HEK293 (cell line): Measurements from ENCODE around the gene SPINT2.
A peak's percentile ranks its signal among the peaks of the same experiment; 100 is the strongest.

Experiments used
- FEZF1 ChIP-seq: fragments of 450-650 bp; formaldehyde crosslinking; IDR thresholded peaks from 2 replicates; pipeline ENCODE4 v1.5.1; 2016; ENCODE audit warnings: missing biosample characterization, missing genetic modification characterization
- GFI1B ChIP-seq: fragments of 450-650 bp; formaldehyde crosslinking; IDR thresholded peaks from 2 replicates; pipeline ENCODE4 v1.5.1; 2016; ENCODE audit warnings: missing biosample characterization, missing genetic modification characterization
- OSR2 ChIP-seq: fragments of 450-650 bp; formaldehyde crosslinking; IDR thresholded peaks from 2 replicates; pipeline ENCODE4 v1.5.1; 2016; ENCODE audit warnings: missing biosample characterization, missing genetic modification characterization
- REPIN1 ChIP-seq: fragments of 450-650 bp; formaldehyde crosslinking; IDR thresholded peaks from 2 replicates; pipeline ENCODE4 v1.5.1; 2017; ENCODE audit warnings: missing biosample characterization, missing genetic modification characterization, low read depth
- SCRT2 ChIP-seq: fragments of 450-650 bp; formaldehyde crosslinking; IDR thresholded peaks from 2 replicates; pipeline ENCODE4 v1.5.1; 2016; ENCODE audit warnings: missing biosample characterization, missing genetic modification characterization
- SP2 ChIP-seq: fragments of 450-650 bp; formaldehyde crosslinking; IDR thresholded peaks from 2 replicates; pipeline ENCODE4 v1.5.1; 2016; ENCODE audit warnings: missing biosample characterization, missing genetic modification characterization
- ZBTB21 ChIP-seq: fragments of 450-650 bp; formaldehyde crosslinking; IDR thresholded peaks from 2 replicates; pipeline ENCODE4 v1.5.1; 2017; ENCODE audit warnings: missing biosample characterization, missing genetic modification characterization
- ZFP69B ChIP-seq: fragments of 450-650 bp; formaldehyde crosslinking; IDR thresholded peaks from 2 replicates; pipeline ENCODE4 v1.5.1; 2016; ENCODE audit warnings: missing biosample characterization, missing genetic modification characterization
- ZNF169 ChIP-seq: fragments of 450-650 bp; formaldehyde crosslinking; IDR thresholded peaks from 2 replicates; pipeline ENCODE4 v1.5.1; 2016; ENCODE audit warnings: missing biosample characterization, missing genetic modification characterization
- ZNF175 ChIP-seq: fragments of 450-650 bp; formaldehyde crosslinking; IDR thresholded peaks from 2 replicates; pipeline ENCODE4 v1.5.1; 2016; ENCODE audit warnings: missing biosample characterization, missing genetic modification characterization
- ZNF2 ChIP-seq: fragments of 450-650 bp; formaldehyde crosslinking; IDR thresholded peaks from 2 replicates; pipeline ENCODE4 v1.5.1; 2016; ENCODE audit warnings: missing biosample characterization, missing genetic modification characterization
- ZNF239 ChIP-seq: fragments of 450-650 bp; formaldehyde crosslinking; IDR thresholded peaks from 2 replicates; pipeline ENCODE4 v1.5.1; 2016; ENCODE audit warnings: missing biosample characterization, missing genetic modification characterization
- ZNF302 ChIP-seq: fragments of 450-650 bp; formaldehyde crosslinking; IDR thresholded peaks from 2 replicates; pipeline ENCODE4 v1.5.1; 2016; ENCODE audit warnings: missing biosample characterization, missing genetic modification characterization, low read depth
- ZNF324 ChIP-seq: fragments of 450-650 bp; formaldehyde crosslinking; IDR thresholded peaks from 2 replicates; pipeline ENCODE4 v1.5.1; 2016; ENCODE audit warnings: missing biosample characterization, missing genetic modification characterization
- ZNF341 ChIP-seq: fragments of 450-650 bp; formaldehyde crosslinking; IDR thresholded peaks from 2 replicates; pipeline ENCODE4; 2016; ENCODE audit warnings: low read depth, missing biosample characterization, missing genetic modification characterization
- ZNF350 ChIP-seq: fragments of 450-650 bp; formaldehyde crosslinking; IDR thresholded peaks from 2 replicates; pipeline ENCODE4 v1.5.0; 2017; ENCODE audit warnings: missing biosample characterization, mild to moderate bottlenecking, missing genetic modification characterization
- ZNF548 ChIP-seq: fragments of 450-650 bp; formaldehyde crosslinking; IDR thresholded peaks from 2 replicates; pipeline ENCODE4 v1.5.1; 2016; ENCODE audit warnings: missing biosample characterization, missing genetic modification characterization
- ZNF561 ChIP-seq: fragments of 450-650 bp; IDR thresholded peaks from 2 replicates; pipeline ENCODE4 v1.5.1; 2018; ENCODE audit warnings: missing biosample characterization, missing genetic modification characterization, borderline replicate concordance
- ZNF585B ChIP-seq: fragments of 450-650 bp; formaldehyde crosslinking; IDR thresholded peaks from 2 replicates; pipeline ENCODE4 v1.5.1; 2016; ENCODE audit warnings: missing biosample characterization, missing genetic modification characterization
- ZNF610 ChIP-seq: fragments of 450-650 bp; formaldehyde crosslinking; IDR thresholded peaks from 2 replicates; pipeline ENCODE4 v1.5.1; 2016; ENCODE audit warnings: missing biosample characterization, missing genetic modification characterization, borderline replicate concordance
- ZNF623 ChIP-seq: fragments of 450-650 bp; formaldehyde crosslinking; IDR thresholded peaks from 2 replicates; pipeline ENCODE4 v1.5.1; 2016; ENCODE audit warnings: missing biosample characterization, missing genetic modification characterization
- ZNF707 ChIP-seq: fragments of 450-650 bp; formaldehyde crosslinking; IDR thresholded peaks from 2 replicates; pipeline ENCODE4 v1.5.1; 2016; ENCODE audit warnings: missing biosample characterization, missing genetic modification characterization
- ZNF768 ChIP-seq: fragments of 450-650 bp; formaldehyde crosslinking; IDR thresholded peaks from 2 replicates; pipeline ENCODE4 v1.5.1; 2018; ENCODE audit warnings: missing biosample characterization, mild to moderate bottlenecking, missing genetic modification characterization
- TF ChIP-seq, protein P1 (sequence below): fragments of 450-650 bp; formaldehyde crosslinking; IDR thresholded peaks from 2 replicates; pipeline ENCODE4 v1.5.1; 2016; ENCODE audit warnings: missing biosample characterization, missing genetic modification characterization
- TF ChIP-seq, protein P2 (sequence below): fragments of 450-650 bp; formaldehyde crosslinking; IDR thresholded peaks from 2 replicates; pipeline ENCODE4 v1.5.1; 2016; ENCODE audit warnings: missing biosample characterization, missing genetic modification characterization
- TF ChIP-seq, protein P3 (sequence below): fragments of 450-650 bp; formaldehyde crosslinking; IDR thresholded peaks from 2 replicates; pipeline ENCODE4 v1.5.1; 2016; ENCODE audit warnings: missing biosample characterization, missing genetic modification characterization
- TF ChIP-seq, protein P4 (sequence below): IDR thresholded peaks from 2 replicates; pipeline ENCODE4 v1.6.1; 2011; ENCODE audit warnings: mild to moderate bottlenecking, low read depth, low read length, borderline replicate concordance
- TF ChIP-seq, protein P5 (sequence below): fragments of 450-650 bp; formaldehyde crosslinking; IDR thresholded peaks from 2 replicates; pipeline ENCODE4 v1.5.1; 2016; ENCODE audit warnings: missing biosample characterization, missing genetic modification characterization
- TF ChIP-seq, protein P6 (sequence below): fragments of 450-650 bp; formaldehyde crosslinking; IDR thresholded peaks from 2 replicates; pipeline ENCODE4 v1.5.1; 2016; ENCODE audit warnings: missing biosample characterization, missing genetic modification characterization
- TF ChIP-seq, protein P7 (sequence below): fragments of 450-650 bp; formaldehyde crosslinking; IDR thresholded peaks from 2 replicates; pipeline ENCODE4 v1.5.1; 2017; ENCODE audit warnings: missing biosample characterization, missing genetic modification characterization

The SPINT2 gene

DNA sequence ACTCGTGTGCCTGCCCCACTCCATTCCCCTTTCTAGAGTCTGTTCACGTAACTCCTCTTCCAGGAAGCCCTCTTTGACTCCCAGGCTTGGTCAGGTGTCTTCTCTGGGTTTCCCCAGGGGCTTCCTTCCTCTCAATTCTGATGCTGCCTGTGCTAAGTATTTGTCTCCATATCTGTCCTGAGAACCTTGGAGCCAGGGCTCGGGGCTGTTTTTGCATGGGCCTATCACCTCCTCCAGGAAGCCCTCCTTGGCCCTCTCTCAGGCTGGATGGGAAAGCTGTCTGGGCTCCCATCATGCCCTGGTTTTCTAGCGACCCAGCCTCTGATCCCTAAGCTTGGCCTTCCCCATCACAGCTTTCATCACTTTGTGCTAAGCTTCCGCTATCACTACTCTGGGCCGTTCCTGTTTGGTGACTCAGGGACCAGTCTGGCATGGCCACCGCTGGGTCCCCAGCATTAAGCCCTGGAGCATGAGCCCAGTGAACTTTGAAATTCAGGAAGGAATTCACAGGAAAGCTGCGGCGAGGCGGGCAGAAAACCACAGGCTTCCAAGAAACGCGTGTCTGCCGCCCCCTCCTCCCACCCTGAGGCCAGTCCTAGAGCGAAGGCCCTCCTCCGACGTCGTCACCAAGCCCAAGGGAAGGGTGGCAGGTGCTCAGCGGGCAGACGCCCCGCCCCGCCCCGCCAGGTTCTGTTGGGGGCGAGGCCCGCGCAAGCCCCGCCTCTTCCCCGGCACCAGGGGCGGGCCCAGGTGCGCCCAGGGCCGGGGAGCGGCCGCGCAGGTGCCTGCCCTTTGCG is 486 bp upstream of the SPINT2 start (continued):
- TF ChIP-seq, protein P1, sequence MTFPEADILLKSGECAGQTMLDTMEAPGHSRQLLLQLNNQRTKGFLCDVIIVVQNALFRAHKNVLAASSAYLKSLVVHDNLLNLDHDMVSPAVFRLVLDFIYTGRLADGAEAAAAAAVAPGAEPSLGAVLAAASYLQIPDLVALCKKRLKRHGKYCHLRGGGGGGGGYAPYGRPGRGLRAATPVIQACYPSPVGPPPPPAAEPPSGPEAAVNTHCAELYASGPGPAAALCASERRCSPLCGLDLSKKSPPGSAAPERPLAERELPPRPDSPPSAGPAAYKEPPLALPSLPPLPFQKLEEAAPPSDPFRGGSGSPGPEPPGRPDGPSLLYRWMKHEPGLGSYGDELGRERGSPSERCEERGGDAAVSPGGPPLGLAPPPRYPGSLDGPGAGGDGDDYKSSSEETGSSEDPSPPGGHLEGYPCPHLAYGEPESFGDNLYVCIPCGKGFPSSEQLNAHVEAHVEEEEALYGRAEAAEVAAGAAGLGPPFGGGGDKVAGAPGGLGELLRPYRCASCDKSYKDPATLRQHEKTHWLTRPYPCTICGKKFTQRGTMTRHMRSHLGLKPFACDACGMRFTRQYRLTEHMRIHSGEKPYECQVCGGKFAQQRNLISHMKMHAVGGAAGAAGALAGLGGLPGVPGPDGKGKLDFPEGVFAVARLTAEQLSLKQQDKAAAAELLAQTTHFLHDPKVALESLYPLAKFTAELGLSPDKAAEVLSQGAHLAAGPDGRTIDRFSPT, result peak; percentile 87
- TF ChIP-seq, protein P2, sequence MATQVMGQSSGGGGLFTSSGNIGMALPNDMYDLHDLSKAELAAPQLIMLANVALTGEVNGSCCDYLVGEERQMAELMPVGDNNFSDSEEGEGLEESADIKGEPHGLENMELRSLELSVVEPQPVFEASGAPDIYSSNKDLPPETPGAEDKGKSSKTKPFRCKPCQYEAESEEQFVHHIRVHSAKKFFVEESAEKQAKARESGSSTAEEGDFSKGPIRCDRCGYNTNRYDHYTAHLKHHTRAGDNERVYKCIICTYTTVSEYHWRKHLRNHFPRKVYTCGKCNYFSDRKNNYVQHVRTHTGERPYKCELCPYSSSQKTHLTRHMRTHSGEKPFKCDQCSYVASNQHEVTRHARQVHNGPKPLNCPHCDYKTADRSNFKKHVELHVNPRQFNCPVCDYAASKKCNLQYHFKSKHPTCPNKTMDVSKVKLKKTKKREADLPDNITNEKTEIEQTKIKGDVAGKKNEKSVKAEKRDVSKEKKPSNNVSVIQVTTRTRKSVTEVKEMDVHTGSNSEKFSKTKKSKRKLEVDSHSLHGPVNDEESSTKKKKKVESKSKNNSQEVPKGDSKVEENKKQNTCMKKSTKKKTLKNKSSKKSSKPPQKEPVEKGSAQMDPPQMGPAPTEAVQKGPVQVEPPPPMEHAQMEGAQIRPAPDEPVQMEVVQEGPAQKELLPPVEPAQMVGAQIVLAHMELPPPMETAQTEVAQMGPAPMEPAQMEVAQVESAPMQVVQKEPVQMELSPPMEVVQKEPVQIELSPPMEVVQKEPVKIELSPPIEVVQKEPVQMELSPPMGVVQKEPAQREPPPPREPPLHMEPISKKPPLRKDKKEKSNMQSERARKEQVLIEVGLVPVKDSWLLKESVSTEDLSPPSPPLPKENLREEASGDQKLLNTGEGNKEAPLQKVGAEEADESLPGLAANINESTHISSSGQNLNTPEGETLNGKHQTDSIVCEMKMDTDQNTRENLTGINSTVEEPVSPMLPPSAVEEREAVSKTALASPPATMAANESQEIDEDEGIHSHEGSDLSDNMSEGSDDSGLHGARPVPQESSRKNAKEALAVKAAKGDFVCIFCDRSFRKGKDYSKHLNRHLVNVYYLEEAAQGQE, result no peak
- TF ChIP-seq ZNF610 (tag by site-specific recombination), result peak; percentile 65; the same call in 1 of the 2 replicates
- TF ChIP-seq ZFP69B (tag by site-specific recombination), result peak; percentile 16; the same call in 1 of the 2 replicates
- TF ChIP-seq ZNF324, result no peak
- TF ChIP-seq ZNF561 (tag by site-specific recombination), result peak; percentile 92; the same call in 1 of the 2 replicates
- TF ChIP-seq, protein P3, sequence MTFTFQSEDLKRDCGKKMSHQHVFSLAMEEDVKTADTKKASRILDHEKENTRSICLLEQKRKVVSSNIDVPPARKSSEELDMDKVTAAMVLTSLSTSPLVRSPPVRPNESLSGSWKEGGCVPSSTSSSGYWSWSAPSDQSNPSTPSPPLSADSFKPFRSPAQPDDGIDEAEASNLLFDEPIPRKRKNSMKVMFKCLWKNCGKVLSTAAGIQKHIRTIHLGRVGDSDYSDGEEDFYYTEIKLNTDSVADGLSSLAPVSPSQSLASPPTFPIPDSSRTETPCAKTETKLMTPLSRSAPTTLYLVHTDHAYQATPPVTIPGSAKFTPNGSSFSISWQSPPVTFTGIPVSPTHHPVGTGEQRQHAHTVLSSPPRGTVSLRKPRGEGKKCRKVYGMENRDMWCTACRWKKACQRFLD (tag by site-specific recombination), result no peak
- TF ChIP-seq ZNF341 (tag by site-specific recombination), result no peak
- TF ChIP-seq SCRT2, result no peak
- TF ChIP-seq REPIN1 (tag by site-specific recombination), result 0 out of 2 replicates have a peak, but pooled peaks have one; percentile 30
- TF ChIP-seq, protein P4, sequence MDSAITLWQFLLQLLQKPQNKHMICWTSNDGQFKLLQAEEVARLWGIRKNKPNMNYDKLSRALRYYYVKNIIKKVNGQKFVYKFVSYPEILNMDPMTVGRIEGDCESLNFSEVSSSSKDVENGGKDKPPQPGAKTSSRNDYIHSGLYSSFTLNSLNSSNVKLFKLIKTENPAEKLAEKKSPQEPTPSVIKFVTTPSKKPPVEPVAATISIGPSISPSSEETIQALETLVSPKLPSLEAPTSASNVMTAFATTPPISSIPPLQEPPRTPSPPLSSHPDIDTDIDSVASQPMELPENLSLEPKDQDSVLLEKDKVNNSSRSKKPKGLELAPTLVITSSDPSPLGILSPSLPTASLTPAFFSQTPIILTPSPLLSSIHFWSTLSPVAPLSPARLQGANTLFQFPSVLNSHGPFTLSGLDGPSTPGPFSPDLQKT, result no peak
- peak; percentile 50; the same call in 1 of the 2 replicates for TF ChIP-seq ZBTB21 (tag by site-specific recombination)
- TF ChIP-seq ZNF350 (tag by site-specific recombination), result no peak
- TF ChIP-seq, protein P5, sequence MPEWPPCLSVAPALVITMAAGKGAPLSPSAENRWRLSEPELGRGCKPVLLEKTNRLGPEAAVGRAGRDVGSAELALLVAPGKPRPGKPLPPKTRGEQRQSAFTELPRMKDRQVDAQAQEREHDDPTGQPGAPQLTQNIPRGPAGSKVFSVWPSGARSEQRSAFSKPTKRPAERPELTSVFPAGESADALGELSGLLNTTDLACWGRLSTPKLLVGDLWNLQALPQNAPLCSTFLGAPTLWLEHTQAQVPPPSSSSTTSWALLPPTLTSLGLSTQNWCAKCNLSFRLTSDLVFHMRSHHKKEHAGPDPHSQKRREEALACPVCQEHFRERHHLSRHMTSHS, result no peak
- TF ChIP-seq, protein P6, sequence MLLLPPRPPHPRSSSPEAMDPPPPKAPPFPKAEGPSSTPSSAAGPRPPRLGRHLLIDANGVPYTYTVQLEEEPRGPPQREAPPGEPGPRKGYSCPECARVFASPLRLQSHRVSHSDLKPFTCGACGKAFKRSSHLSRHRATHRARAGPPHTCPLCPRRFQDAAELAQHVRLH (tag by site-specific recombination), result peak; percentile 89
- TF ChIP-seq OSR2 (tag by site-specific recombination), result no peak
- TF ChIP-seq ZNF623 (tag by site-specific recombination), result peak; percentile 23; the same call in 1 of the 2 replicates
- TF ChIP-seq ZNF169 (tag by site-specific recombination), result no peak
- TF ChIP-seq FEZF1 (tag by site-specific recombination), result no peak
- TF ChIP-seq ZNF302 (tag by site-specific recombination), result no peak
- peak; percentile 88 for TF ChIP-seq SP2 (tag by site-specific recombination)
- no peak for TF ChIP-seq GFI1B (tag by site-specific recombination)
- TF ChIP-seq ZNF548, result no peak
- TF ChIP-seq ZNF585B (tag by site-specific recombination), result no peak
- no peak for TF ChIP-seq ZNF707
- TF ChIP-seq ZNF2 (tag by site-specific recombination), result peak; percentile 58; the same call in 1 of the 2 replicates
- TF ChIP-seq, protein P7, sequence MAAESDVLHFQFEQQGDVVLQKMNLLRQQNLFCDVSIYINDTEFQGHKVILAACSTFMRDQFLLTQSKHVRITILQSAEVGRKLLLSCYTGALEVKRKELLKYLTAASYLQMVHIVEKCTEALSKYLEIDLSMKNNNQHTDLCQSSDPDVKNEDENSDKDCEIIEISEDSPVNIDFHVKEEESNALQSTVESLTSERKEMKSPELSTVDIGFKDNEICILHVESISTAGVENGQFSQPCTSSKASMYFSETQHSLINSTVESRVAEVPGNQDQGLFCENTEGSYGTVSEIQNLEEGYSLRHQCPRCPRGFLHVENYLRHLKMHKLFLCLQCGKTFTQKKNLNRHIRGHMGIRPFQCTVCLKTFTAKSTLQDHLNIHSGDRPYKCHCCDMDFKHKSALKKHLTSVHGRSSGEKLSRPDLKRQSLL (tag by site-specific recombination), result no peak
- TF ChIP-seq ZNF175 (tag by site-specific recombination), result no peak
- no peak; the same call in 1 of the 2 replicates for TF ChIP-seq ZNF768 (tag by site-specific recombination)
- no peak for TF ChIP-seq ZNF239
